ENCODE results near the gene ADGRG3.

The ADGRG3 gene

DNA sequence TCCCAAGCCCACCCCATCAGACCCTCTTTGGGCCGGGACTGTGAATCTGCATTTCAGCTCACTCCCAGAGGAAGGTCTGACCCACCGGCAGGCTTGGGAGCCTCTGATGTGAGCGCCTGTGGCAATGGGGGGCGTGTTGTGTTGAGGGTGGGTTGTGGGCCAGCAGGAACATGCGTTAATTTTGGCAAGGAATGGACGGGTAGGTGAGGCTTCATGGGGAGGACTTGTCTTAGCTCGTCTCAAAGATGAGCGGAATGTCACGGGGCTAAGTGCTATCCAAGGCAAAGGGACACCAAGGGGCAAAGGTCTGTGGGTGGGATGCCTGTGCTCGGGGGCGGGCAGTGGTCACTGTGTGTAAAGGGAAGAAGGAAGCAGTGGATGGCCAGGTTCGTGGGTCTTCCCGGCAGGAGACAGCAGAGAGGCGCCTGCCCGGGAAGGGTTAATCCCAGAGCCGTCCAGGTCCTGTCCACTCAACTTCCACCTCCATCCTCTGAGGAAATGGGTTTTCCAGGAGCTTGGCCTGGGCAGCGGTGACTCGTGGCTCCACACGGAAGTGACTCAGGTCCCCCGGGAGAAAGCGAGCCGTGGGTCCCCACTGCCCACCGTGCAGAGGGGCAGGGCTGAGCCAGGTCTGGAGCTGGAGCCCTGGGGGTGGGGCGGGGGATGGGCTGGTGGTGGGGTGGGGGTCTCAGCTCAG lies 22.3 kb upstream of the ADGRG3 start:
- H3K9me2 ChIP-seq (replicated peaks; ENCODE audit: insufficient read depth, low read length) = no peaks in the 10 kb centered on the region
- H3K79me2 ChIP-seq (ENCODE audit: insufficient read depth, low read length) = no peaks in the 10 kb centered on the region
- no peaks in the 10 kb centered on the region for H3K36me3 ChIP-seq (ENCODE audit: low read length)
- no peak overlapping the region for H3K4me3 ChIP-seq (ENCODE audit: insufficient read depth, low read length, poor library complexity, severe bottlenecking)
- no peak overlapping the region for H2AFZ ChIP-seq (ENCODE audit: low read depth, low read length, severe bottlenecking)
- no peaks in the 10 kb centered on the region for H4K20me1 ChIP-seq (ENCODE audit: low read depth, low read length)
- TF ChIP-seq, protein P1, sequence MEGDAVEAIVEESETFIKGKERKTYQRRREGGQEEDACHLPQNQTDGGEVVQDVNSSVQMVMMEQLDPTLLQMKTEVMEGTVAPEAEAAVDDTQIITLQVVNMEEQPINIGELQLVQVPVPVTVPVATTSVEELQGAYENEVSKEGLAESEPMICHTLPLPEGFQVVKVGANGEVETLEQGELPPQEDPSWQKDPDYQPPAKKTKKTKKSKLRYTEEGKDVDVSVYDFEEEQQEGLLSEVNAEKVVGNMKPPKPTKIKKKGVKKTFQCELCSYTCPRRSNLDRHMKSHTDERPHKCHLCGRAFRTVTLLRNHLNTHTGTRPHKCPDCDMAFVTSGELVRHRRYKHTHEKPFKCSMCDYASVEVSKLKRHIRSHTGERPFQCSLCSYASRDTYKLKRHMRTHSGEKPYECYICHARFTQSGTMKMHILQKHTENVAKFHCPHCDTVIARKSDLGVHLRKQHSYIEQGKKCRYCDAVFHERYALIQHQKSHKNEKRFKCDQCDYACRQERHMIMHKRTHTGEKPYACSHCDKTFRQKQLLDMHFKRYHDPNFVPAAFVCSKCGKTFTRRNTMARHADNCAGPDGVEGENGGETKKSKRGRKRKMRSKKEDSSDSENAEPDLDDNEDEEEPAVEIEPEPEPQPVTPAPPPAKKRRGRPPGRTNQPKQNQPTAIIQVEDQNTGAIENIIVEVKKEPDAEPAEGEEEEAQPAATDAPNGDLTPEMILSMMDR (IDR thresholded peaks at IDR 0.05; ENCODE audit: insufficient read depth, low read length, poor library complexity, severe bottlenecking) = no peak
- no peak for TF ChIP-seq EZH2phosphoT487 (conservative IDR thresholded peaks at IDR 0.05; ENCODE audit: low read length)
- H3K27ac ChIP-seq (ENCODE audit: low read depth, low read length) = no peak overlapping the region
- no peak overlapping the region for H3K4me2 ChIP-seq (ENCODE audit: low read depth, low read length, poor library complexity, severe bottlenecking)
- no peaks in the 10 kb centered on the region for H3K27me3 ChIP-seq (ENCODE audit: low read length)
- H3F3A ChIP-seq (ENCODE audit: insufficient read depth) = no peaks in the 10 kb centered on the region
- no peak overlapping the region for H3K9ac ChIP-seq (ENCODE audit: low read length)
- no peaks in the 10 kb centered on the region for H3K9me3 ChIP-seq (ENCODE audit: insufficient read depth, low read length)

DNA sequence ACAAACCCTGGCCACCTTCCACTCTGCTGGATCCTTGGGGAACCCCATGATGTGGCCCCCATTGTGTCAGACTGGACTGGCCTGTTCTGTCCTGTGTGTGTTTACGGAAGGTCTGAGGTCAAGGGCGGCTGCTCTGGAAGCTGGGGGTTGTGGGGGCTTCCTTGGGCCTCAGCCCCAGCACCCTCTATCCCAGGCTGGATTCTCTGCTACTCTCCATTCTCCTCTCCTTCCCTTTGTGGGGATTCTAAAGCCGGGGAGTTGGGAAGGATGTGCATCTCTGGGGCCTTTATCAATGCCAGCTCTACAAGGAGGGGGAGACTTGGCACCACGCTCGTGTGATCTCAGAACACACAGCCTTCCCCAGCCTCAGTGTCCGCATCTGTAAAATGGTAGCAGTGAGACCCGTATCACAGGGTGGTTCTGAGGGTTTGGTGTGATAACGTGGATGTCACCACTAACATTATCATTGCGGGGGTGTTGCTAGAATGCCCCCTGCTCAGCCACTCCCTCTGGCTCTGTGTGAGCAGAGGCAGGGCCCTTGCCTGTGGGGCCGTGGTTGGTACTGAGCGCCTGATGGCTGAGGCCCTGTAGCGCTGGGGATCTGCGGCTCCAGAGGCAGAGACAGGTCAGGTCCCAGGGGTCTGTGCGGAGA lies 21.6 kb upstream of the ADGRG3 start:
- H3K4me2 ChIP-seq (ENCODE audit: low read depth, low read length, poor library complexity, severe bottlenecking) = no peak overlapping the region
- no peaks in the 10 kb centered on the region for H3K9me3 ChIP-seq (ENCODE audit: insufficient read depth, low read length)
- H3K9me2 ChIP-seq (replicated peaks; ENCODE audit: insufficient read depth, low read length) = no peaks in the 10 kb centered on the region
- H3F3A ChIP-seq (ENCODE audit: insufficient read depth) = no peaks in the 10 kb centered on the region
- TF ChIP-seq, protein P1 (IDR thresholded peaks at IDR 0.05; ENCODE audit: insufficient read depth, low read length, poor library complexity, severe bottlenecking) = no peak
- H3K27ac ChIP-seq (ENCODE audit: low read depth, low read length) = no peak overlapping the region
- no peak overlapping the region for H2AFZ ChIP-seq (ENCODE audit: low read depth, low read length, severe bottlenecking)
- H3K27me3 ChIP-seq (ENCODE audit: low read length) = no peaks in the 10 kb centered on the region
- no peaks in the 10 kb centered on the region for H3K79me2 ChIP-seq (ENCODE audit: insufficient read depth, low read length)
- H3K36me3 ChIP-seq (ENCODE audit: low read length) = no peaks in the 10 kb centered on the region
- no peaks in the 10 kb centered on the region for H4K20me1 ChIP-seq (ENCODE audit: low read depth, low read length)
- H3K9ac ChIP-seq (ENCODE audit: low read length) = no peak overlapping the region
- no peak overlapping the region for H3K4me3 ChIP-seq (ENCODE audit: insufficient read depth, low read length, poor library complexity, severe bottlenecking)

DNA sequence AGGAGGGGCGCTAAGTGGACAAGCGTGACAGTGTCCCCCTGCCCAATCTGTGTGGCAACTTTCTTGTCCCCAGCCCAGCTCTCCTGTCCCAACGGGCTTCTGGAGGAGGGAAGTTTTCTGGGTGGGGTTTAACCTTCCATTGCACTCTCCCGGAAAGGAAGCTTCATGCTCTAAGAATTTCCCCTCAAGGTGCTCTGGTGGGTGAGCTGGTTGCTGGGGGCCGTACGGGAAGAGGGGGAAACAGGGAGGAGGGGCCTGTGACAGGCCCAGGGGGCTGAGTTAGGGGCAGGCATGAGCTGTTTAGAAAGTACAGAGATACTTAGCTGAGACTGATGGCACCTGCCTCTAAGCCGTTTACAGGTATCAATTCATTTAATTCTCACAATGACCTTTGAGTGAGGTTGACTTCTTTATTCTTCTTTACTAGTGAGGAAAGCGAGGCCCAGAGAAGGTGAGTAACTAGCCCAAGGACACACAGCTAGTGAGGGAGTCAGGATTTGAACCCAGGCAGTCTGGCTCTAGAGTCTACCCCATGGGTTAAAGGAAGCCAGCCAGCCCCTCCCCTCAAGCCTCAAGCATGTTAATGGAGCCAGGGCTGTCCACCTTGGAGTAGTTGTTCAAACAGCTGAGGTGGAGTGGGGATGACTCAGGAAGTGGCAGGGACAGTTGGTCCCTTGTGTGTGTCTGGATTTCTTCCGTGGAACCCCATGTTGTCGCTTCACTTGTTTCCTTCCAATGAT lies 20.8 kb upstream of the ADGRG3 start:
- Histone ChIP-seq H3K9me3 (ENCODE audit: insufficient read depth, low read length) (no peaks in the 10 kb centered on the region), H2AFZ (ENCODE audit: low read depth, low read length, severe bottlenecking) (no peak overlapping the region), H3K79me2 (ENCODE audit: insufficient read depth, low read length) (no peaks in the 10 kb centered on the region), H3K4me2 (ENCODE audit: low read depth, low read length, poor library complexity, severe bottlenecking) (no peak overlapping the region), H3F3A (ENCODE audit: insufficient read depth) (no peaks in the 10 kb centered on the region), H3K9me2 (replicated peaks; ENCODE audit: insufficient read depth, low read length) (no peaks in the 10 kb centered on the region), H3K4me3 (ENCODE audit: insufficient read depth, low read length, poor library complexity, severe bottlenecking) (no peak overlapping the region), H3K27ac (ENCODE audit: low read depth, low read length) (no peak overlapping the region), H3K9ac (ENCODE audit: low read length) (no peak overlapping the region), H4K20me1 (ENCODE audit: low read depth, low read length) (no peaks in the 10 kb centered on the region), H3K27me3 (ENCODE audit: low read length) (no peaks in the 10 kb centered on the region), H3K36me3 (ENCODE audit: low read length) (no peaks in the 10 kb centered on the region)
- TF ChIP-seq, protein P1 (IDR thresholded peaks at IDR 0.05; ENCODE audit: insufficient read depth, low read length, poor library complexity, severe bottlenecking) = no peak
- no peak for TF ChIP-seq EZH2phosphoT487 (conservative IDR thresholded peaks at IDR 0.05; ENCODE audit: low read length)

All from SU-DHL-6 (cell line).